Endothelial cell of umbilical vein (primary cell): ENCODE results near the gene PRDM13. TPM values are rescaled to one million over a fixed set of nuclear protein-coding genes. Genes with fewer than 3 reads are reported as not detected.
"Not testable (repeated sequence)": the region's sequence is repeated elsewhere in the genome, so short reads cannot be mapped to it uniquely, and the experiment has no call there.

Experiments
- BruUV-seq: library from RNA; stranded (reverse); fragments of 400-500 nt; replicated peaks from 2 replicates; lab custom pipeline; 2021; lab: Mats Ljungman, UMichigan
- CTCF ChIA-PET: fragments of 300-600, 350-600 bp; sonication (Branson Sonifier 250); formaldehyde crosslinking; loops from one replicate; lab custom pipeline; 2021; ENCODE audit warnings: antibody characterized with exemption, inconsistent platforms; lab: Charles Lee
- POLR2A ChIA-PET: fragments of 300-600, 350-600 bp; sonication (Branson Sonifier 250); formaldehyde crosslinking; loops from one replicate; lab custom pipeline; 2021; ENCODE audit warnings: antibody characterized with exemption, inconsistent platforms; lab: Charles Lee
- DNase-seq: peaks from one replicate; pipeline ENCODE4 v3.0.0-alpha.2; 2011; ENCODE audit warnings: low read depth, low spot score
- FAIRE-seq: peaks from 2 replicates; lab custom pipeline; 2011; peaks lifted over from hg19 to GRCh38; lab: Jason Lieb, UNC
- H2AFZ ChIP-seq: 2 replicates; pipeline ENCODE4 v1.6.0; 2012; ENCODE audit warnings: low read depth, low read length, control low read depth, inconsistent platforms
- H3K27ac ChIP-seq: 2 replicates; pipeline ENCODE4 v1.5.1; 2011; ENCODE audit warnings: low read depth, mild to moderate bottlenecking, control low read depth, low read length, moderate library complexity; ENCODE audit not compliant: insufficient read depth
- H3K27me3 ChIP-seq, 2 experiments: 2 replicates each; pipeline versions ENCODE4 v1.6.0 to v1.6.1; 2011; ENCODE audit warnings: low read length in 2 of 2, mixed read lengths in 1 of 2; ENCODE audit not compliant: control insufficient read depth in 2 of 2, insufficient read depth in 2 of 2
- H3K36me3 ChIP-seq, 2 experiments: 2 replicates in 1 of 2; 3 replicates in 1 of 2; pipeline ENCODE4 v1.5.1; 2011; ENCODE audit warnings: low read length in 2 of 2, mild to moderate bottlenecking in 1 of 2, moderate library complexity in 1 of 2; ENCODE audit not compliant: control insufficient read depth in 2 of 2, insufficient read depth in 2 of 2; ENCODE audit errors: extremely low read depth in 1 of 2
- H3K4me1 ChIP-seq: 3 replicates; pipeline ENCODE4 v1.5.1; 2011; ENCODE audit warnings: mild to moderate bottlenecking, low read length; ENCODE audit not compliant: control insufficient read depth, insufficient read depth; ENCODE audit errors: extremely low read depth
- H3K4me2 ChIP-seq: 2 replicates; pipeline ENCODE4 v1.6.1; 2011; ENCODE audit warnings: low read length, control low read depth, mixed read lengths; ENCODE audit not compliant: insufficient read depth
- H3K4me3 ChIP-seq, 3 experiments: fragments of 200-600 bp in 1 of 3; sonication (generic), shearing (Covaris generic) in 1 of 3; replicated peaks in 1 of 3; 2 replicates each; pipeline ENCODE4 v1.5.1; 2011 to 2016; ENCODE audit warnings: control low read depth in 3 of 3, low read length in 3 of 3, mild to moderate bottlenecking in 2 of 3, inconsistent platforms in 1 of 3, low read depth in 1 of 3, moderate library complexity in 1 of 3; ENCODE audit not compliant: insufficient read depth in 1 of 3
- H3K79me2 ChIP-seq: 2 replicates; pipeline ENCODE4 v1.6.0; 2012; ENCODE audit warnings: low read length, inconsistent platforms; ENCODE audit not compliant: control insufficient read depth, insufficient read depth
- H3K9ac ChIP-seq: replicated peaks from 2 replicates; pipeline ENCODE3; 2011; ENCODE audit warnings: low read length, control low read depth; ENCODE audit not compliant: insufficient read depth; ENCODE audit errors: extremely low read depth
- H3K9me1 ChIP-seq: replicated peaks from 3 replicates; pipeline ENCODE4 v1.6.0; 2011; ENCODE audit warnings: mild to moderate bottlenecking, low read length; ENCODE audit not compliant: control insufficient read depth, insufficient read depth; ENCODE audit errors: extremely low read depth
- H3K9me3 ChIP-seq: replicated peaks from 2 replicates; pipeline ENCODE4 v1.5.1; 2012; ENCODE audit warnings: low read length, inconsistent platforms; ENCODE audit not compliant: control insufficient read depth, insufficient read depth
- H4K20me1 ChIP-seq: replicated peaks from 2 replicates; pipeline ENCODE3; 2011; ENCODE audit warnings: mild to moderate bottlenecking, low read length; ENCODE audit not compliant: control insufficient read depth, insufficient read depth; ENCODE audit errors: extremely low read depth
- EZH2 ChIP-seq: IDR thresholded peaks from 2 replicates; pipeline ENCODE4 v1.6.1; 2012; ENCODE audit warnings: borderline replicate concordance, low read depth, mild to moderate bottlenecking, moderate library complexity, low read length, inconsistent platforms; ENCODE audit not compliant: severe bottlenecking
- FOS ChIP-seq: IDR thresholded peaks from 2 replicates; pipeline ENCODE4 v1.6.1; 2011; ENCODE audit warnings: mild to moderate bottlenecking, low read length, moderate library complexity, borderline replicate concordance; ENCODE audit not compliant: insufficient read depth
- MYC ChIP-seq: IDR thresholded peaks from one replicate; pipeline ENCODE4 v1.6.1; 2011; ENCODE audit warnings: mild to moderate bottlenecking, low read depth, low read length
- dilution Hi-C: fragments of 300-500 bp; cut with MboI; formaldehyde crosslinking; loops from one replicate; pipeline ENCODE4 v1.15.0; 2019; ENCODE audit warnings: low sequenced_read_pairs; ENCODE audit not compliant: extremely low pct_ligation_motif_present
- intact Hi-C: fragments of 100-400 bp; cut with micrococcal nuclease; formaldehyde crosslinking; loops from one replicate; pipeline ENCODE4 v1.10.0; 2022
- polyA plus RNA-seq, 4 experiments: library from polyadenylated mRNA; depleted of rRNA in 3 of 4; stranded (reverse) in 3 of 4; unstranded in 1 of 4; fragments of >200 nt; gene quantifications; 2 replicates each; pipeline versions ENCODE4 v1.2.1 to v1.2.3, GENCODE V29; 2011 to 2012; ENCODE audit warnings: missing spikeins in 1 of 4
- total RNA-seq: library from RNA; stranded (reverse); gene quantifications from 2 replicates; pipeline ENCODE4 v1.2.3, GENCODE V29; 2021

Gene PRDM13
- total and polyA plus RNA-seq, 2 donors (not counting 3 experiments of a cell fraction or from before 2014, with no cell fraction given), result not detected

GRCh38 chr6:99618649-99619408 is 12.2 kb downstream of the PRDM13 start:
- Histone ChIP-seq H3K9me1 (no peaks in the 10 kb centered on the region), H3K27ac (no peak overlapping the region), H3K36me3 (no peaks in the 10 kb centered on the region), H3K9me3 (no peaks in the 10 kb centered on the region), H3K4me1 (peaks cover 2% of the 10 kb centered on the region), H3K9ac (no peak overlapping the region), H2AFZ (no peak overlapping the region), H4K20me1 (no peaks in the 10 kb centered on the region), H3K4me3 (no peak overlapping the region), H3K27me3 (peaks cover 52 to 85% of the 10 kb centered on the region in 2 experiments), H3K4me2 (no peak overlapping the region), H3K79me2 (no peaks in the 10 kb centered on the region)
- DNase-seq (no peak), FAIRE-seq (no peak)
- ChIA-PET POLR2A (no interaction called here), CTCF (no interaction called here)
- dilution Hi-C loops (no loop called here), intact Hi-C loops (no loop called here)
- no TSS peak for BruUV-seq
- TF ChIP-seq EZH2, result peak; percentile 95
- TF ChIP-seq FOS, result no peak

GRCh38 chr6:99619409-99619762 is 12.8 kb downstream of the PRDM13 start:
- FAIRE-seq, result peak; percentile 35
- POLR2A ChIA-PET, result no interaction called here
- H3K36me3 ChIP-seq, result no peaks in the 10 kb centered on the region
- H3K79me2 ChIP-seq, result no peaks in the 10 kb centered on the region
- H3K27ac ChIP-seq, result no peak overlapping the region
- H3K4me1 ChIP-seq, result no peaks in the 10 kb centered on the region
- TF ChIP-seq FOS (no peak), MYC (no peak)
- H3K27me3 ChIP-seq, result peaks cover 47 to 83% of the 10 kb centered on the region in 2 experiments
- CTCF ChIA-PET, result no interaction called here
- BruUV-seq, result no TSS peak
- DNase-seq, result no peak
- H3K9me3 ChIP-seq, result no peaks in the 10 kb centered on the region
- H3K4me2 ChIP-seq, result no peak overlapping the region
- dilution Hi-C loops (no loop called here), intact Hi-C loops (no loop called here)
- H2AFZ ChIP-seq, result no peak overlapping the region
- H3K4me3 ChIP-seq, result no peak overlapping the region
- no peaks in the 10 kb centered on the region for H3K9me1 ChIP-seq
- H4K20me1 ChIP-seq, result no peaks in the 10 kb centered on the region
- no peak overlapping the region for H3K9ac ChIP-seq

- H2AFZ ChIP-seq, H3K36me3 ChIP-seq, H3K79me2 ChIP-seq, FAIRE-seq, intact Hi-C loops, H3K9me3 ChIP-seq, BruUV-seq, H3K9ac ChIP-seq, POLR2A ChIA-PET, H3K4me2 ChIP-seq, DNase-seq, H3K27ac ChIP-seq, H3K4me1 ChIP-seq, dilution Hi-C loops, H3K4me3 ChIP-seq, CTCF ChIA-PET, H3K9me1 ChIP-seq, H4K20me1 ChIP-seq: not testable (repeated sequence)
- H3K27me3 ChIP-seq, result peaks cover 33 to 68% of the 10 kb centered on the region in 2 experiments
These were observed 15.4 kb downstream of the PRDM13 start for GRCh38 chr6:99622044-99622443.
